IPS-15b (cell line): ENCODE measurements around the gene PHLPP2.
A peak's percentile ranks its signal among the peaks of the same experiment; 100 is the strongest.
"Not testable (repeated sequence)": the region's sequence is repeated elsewhere in the genome, so short reads cannot be mapped to it uniquely, and the experiment has no call there.

Source experiments
- H3K27me3 ChIP-seq: one replicate; pipeline ENCODE4 v1.6.1; 2013; ENCODE audit warnings: low read length; ENCODE audit not compliant: control insufficient read depth, insufficient read depth
- H3K36me3 ChIP-seq: one replicate; pipeline ENCODE4 v1.6.1; 2013; ENCODE audit warnings: low read length; ENCODE audit not compliant: control insufficient read depth, insufficient read depth
- H3K4me1 ChIP-seq: one replicate; pipeline ENCODE4 v1.6.1; 2013; ENCODE audit warnings: mild to moderate bottlenecking, low read length; ENCODE audit not compliant: control insufficient read depth, insufficient read depth
- H3K4me3 ChIP-seq: one replicate; pipeline ENCODE4 v1.5.1; 2013; ENCODE audit warnings: low read depth, low read length
- H3K9ac ChIP-seq: one replicate; pipeline ENCODE4 v1.6.1; 2013; ENCODE audit warnings: low read depth, mild to moderate bottlenecking, low read length
- H3K9me3 ChIP-seq: one replicate; pipeline ENCODE4 v1.6.1; 2013; ENCODE audit warnings: mild to moderate bottlenecking, low read length; ENCODE audit not compliant: control insufficient read depth, insufficient read depth

Gene PHLPP2

GRCh38 chr16:71629278-71630016 lies 95.1 kb downstream of the PHLPP2 start:
- H3K4me3 ChIP-seq, result no peak overlapping the region
- no peak overlapping the region for H3K9ac ChIP-seq
- no peaks in the 10 kb centered on the region for H3K27me3 ChIP-seq
- H3K36me3 ChIP-seq, result peaks cover 4% of the 10 kb centered on the region
- H3K4me1 ChIP-seq, result peaks cover 5% of the 10 kb centered on the region
- H3K9me3 ChIP-seq, result no peaks in the 10 kb centered on the region

DNA sequence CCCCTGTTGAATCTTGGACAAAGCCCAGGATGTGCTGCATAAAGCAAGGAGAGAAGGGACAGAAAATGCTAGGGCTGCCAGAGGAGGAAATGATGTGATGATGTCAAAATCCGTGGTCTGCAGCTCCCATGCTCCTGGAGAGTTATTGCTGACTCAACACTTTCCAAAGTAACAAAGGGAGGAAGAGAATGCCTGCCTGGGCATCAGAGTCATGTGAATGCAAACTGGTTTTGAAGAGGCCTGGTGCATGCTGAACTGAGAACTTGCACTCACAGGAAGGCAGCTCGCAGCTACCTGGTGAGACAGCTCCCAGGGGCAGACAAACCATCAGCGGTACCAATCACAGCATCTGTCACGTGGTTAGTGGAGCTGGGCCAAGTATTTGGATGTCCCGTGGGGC lies 95.7 kb downstream of the PHLPP2 start:
- Histone ChIP-seq H3K27me3 (no peaks in the 10 kb centered on the region), H3K4me1 (peaks cover 5% of the 10 kb centered on the region), H3K4me3 (no peak overlapping the region), H3K9me3 (no peaks in the 10 kb centered on the region), H3K36me3 (peaks cover 4% of the 10 kb centered on the region), H3K9ac (no peak overlapping the region)

DNA sequence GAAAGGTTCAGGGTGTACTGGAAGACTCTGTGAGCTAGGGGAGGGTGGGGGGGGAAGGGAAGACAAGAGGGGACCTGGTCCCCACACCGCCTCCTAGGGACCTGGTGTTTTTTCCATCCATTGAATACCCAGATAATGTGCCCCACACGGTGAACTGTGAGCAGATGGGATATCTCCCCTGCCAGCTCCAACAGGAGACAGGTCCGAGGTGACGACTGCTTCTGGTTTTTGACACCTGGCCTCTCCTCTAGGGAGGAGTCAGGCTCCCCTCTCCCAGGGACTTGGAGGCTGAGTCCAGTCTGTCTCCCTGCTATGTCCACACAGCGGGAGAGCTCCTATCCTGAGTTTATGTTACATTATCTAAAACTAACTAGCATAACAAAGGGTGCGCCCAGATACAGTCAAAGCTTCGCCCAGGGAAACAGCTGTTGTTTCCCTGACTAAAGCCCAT lies 96.7 kb downstream of the PHLPP2 start:
- Histone ChIP-seq H3K36me3 (peaks cover 4% of the 10 kb centered on the region), H3K4me3 (peak overlapping the region; percentile 86), H3K27me3 (no peaks in the 10 kb centered on the region), H3K9me3 (no peaks in the 10 kb centered on the region), H3K9ac (no peak overlapping the region), H3K4me1 (peaks cover 5% of the 10 kb centered on the region)

- peak overlapping the region; percentile 86 for H3K4me3 ChIP-seq
- H3K9ac ChIP-seq, result peak overlapping the region; percentile 81
- no peaks in the 10 kb centered on the region for H3K27me3 ChIP-seq
- H3K36me3 ChIP-seq, result peaks cover 4% of the 10 kb centered on the region
- H3K4me1 ChIP-seq, result peaks cover 5% of the 10 kb centered on the region
- no peaks in the 10 kb centered on the region for H3K9me3 ChIP-seq
These were observed 97.7 kb downstream of the PHLPP2 start for GRCh38 chr16:71626858-71627213.

GRCh38 chr16:71626018-71626857 lies 98.3 kb downstream of the PHLPP2 start, which contains the start of gene MARVELD3:
TSS of gene MARVELD3 (plus strand) at chr16:71626184. CDS start at chr16:71626230, 46 bp downstream.
- H3K9ac ChIP-seq, result peak within 1 kb of the TSS; percentile 81

DNA sequence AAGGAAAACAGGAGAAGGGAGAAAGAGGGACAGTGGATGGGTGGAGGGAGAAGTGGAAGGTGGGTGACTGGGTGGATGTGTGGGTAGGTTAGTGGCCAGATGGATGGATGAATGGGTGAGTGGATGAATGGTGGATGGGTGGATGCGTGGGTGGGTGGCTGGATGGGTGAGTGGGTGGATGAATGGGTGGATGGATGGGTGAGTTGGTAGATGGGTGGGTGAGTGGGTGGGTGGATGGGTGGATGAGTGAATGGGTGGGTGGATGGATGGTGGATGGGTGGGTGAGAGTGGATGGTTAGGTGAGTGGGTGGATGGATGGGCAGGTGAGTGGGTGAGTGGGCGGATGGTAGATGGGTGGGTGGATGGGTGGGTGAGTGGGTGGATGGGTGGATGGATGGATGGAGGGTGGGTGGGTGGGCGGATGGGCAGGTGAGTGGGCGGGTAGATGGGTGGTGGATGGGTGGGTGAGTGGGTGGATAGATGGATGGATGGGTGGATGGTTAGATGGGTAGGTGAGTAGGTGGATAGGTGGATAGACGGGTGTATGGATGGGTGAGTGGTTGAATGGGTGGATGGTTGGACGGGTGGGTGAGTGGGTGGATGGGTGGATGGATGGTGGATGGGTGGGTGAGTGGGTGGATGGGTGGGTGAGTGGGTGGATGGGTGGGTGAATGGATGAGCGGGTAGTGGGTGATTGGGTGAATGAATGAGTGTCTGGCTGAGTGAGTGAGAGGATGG lies 99.2 kb downstream of the PHLPP2 start:
- Histone ChIP-seq H3K9ac (no peak overlapping the region), H3K4me1 (peaks cover 5% of the 10 kb centered on the region), H3K36me3 (peaks cover 4% of the 10 kb centered on the region), H3K9me3 (no peaks in the 10 kb centered on the region), H3K4me3 (peak overlapping the region; percentile 86), H3K27me3 (no peaks in the 10 kb centered on the region)

More at GRCh38 chr16:71626018-71626857, 98.3 kb downstream of the PHLPP2 start, which contains the start of gene MARVELD3:
- Histone ChIP-seq H3K36me3 (peaks cover 4% of the 10 kb centered on the region), H3K9me3 (no peaks in the 10 kb centered on the region), H3K4me3 (peak within 1 kb of the TSS; percentile 86), H3K4me1 (peaks cover 5% of the 10 kb centered on the region), H3K27me3 (no peaks in the 10 kb centered on the region)

DNA sequence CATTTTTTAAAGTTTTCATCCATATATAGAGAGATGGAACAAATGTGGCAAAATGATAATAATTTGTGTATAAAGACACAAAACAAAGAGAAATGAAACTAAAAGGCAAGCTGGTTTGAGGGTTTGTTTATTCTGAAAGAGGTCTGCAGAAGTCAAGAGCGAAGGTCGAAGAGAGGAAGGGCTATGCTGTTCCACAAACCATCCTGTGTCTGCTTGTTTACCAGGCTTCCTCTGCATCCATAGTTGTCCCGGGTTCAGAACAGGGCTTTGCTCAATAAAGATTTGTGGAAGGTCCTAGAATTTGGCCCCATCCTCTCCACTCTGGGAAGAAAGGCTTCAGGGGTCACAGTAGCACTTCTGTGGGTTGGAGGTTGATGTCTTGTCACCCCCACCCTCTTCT lies 100.9 kb downstream of the PHLPP2 start:
- peaks cover under 1% of the 10 kb centered on the region for H3K36me3 ChIP-seq
- H3K4me3 ChIP-seq, result no peak overlapping the region
- no peaks in the 10 kb centered on the region for H3K9me3 ChIP-seq
- peaks cover 2% of the 10 kb centered on the region for H3K4me1 ChIP-seq
- H3K27me3 ChIP-seq, result no peaks in the 10 kb centered on the region
- no peak overlapping the region for H3K9ac ChIP-seq

GRCh38 chr16:71622088-71622487 lies 102.4 kb downstream of the PHLPP2 start:
- H3K9me3 ChIP-seq, result no peaks in the 10 kb centered on the region
- no peak overlapping the region for H3K9ac ChIP-seq
- H3K27me3 ChIP-seq, result no peaks in the 10 kb centered on the region
- H3K4me1 ChIP-seq, result no peaks in the 10 kb centered on the region
- no peak overlapping the region for H3K4me3 ChIP-seq
- H3K36me3 ChIP-seq, result no peaks in the 10 kb centered on the region

DNA sequence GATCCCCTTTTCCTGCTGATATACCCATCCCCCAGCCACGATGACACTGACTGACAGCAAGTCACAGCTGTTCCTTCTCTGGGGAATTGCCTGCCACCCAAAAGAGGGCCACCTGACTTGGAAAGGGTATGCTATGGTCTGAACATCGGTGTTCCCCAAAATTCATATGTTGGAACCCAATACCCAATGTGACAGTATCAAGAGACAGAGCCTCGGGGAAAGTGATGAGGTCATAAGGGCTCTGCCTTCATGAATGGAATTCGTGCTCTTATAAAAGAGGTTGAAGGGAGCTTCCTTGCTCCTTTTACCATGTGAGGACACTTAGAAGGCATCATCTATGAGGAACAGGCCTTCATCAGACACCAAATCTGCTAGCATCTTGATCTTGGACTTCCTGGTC lies 106.1 kb downstream of the PHLPP2 start:
- Histone ChIP-seq H3K4me3 (no peak overlapping the region), H3K27me3 (no peaks in the 10 kb centered on the region), H3K4me1 (no peaks in the 10 kb centered on the region), H3K9ac (no peak overlapping the region), H3K9me3 (no peaks in the 10 kb centered on the region), H3K36me3 (no peaks in the 10 kb centered on the region)

GRCh38 chr16:71614956-71615355 lies 109.5 kb downstream of the PHLPP2 start:
- H3K27me3 ChIP-seq, H3K9ac ChIP-seq, H3K4me1 ChIP-seq, H3K36me3 ChIP-seq, H3K4me3 ChIP-seq, H3K9me3 ChIP-seq: not testable (repeated sequence)

DNA sequence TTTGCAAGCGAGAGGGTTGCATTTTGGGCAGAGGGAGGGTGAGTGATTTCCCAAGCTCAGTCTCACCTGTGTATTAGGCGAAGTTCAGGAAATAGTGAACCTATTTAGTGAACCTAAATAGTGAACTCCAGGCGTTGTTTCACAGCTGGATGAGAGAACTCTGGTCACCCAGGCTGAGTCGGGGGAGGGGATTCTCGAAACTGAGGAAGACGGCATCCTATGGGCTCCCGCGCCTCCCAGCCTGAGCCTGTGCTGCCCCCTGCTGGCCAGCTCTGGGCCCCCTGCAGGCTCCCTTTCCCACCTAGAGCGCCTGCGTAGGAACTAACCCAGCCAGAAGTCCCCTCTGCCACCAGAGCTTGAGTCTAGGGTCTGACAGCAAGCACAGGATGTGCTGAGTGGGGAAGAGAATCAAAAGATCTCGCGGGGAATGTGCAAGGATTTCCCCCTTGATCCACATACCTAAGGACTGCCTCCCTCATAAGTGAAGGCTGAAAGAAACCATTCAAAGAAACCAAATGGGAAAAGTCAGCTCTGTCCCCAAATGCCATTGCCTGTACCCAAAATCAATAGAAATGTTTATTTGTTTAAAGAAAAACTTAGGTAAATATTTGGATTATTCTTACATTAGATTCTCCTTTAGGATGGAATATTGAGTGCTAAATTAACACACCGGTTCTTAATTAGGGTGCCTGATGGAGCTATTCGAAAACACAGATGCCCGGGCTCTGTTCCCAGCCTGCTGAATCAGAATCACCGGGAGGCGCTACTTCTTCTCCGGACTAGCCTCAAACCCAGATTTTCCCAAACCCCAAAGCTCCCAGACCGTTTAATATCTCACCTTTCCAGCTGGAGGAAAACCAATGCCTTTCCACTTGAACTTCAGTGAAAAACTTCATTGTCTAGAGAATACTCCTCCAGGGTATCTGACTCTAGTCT lies 113.3 kb downstream of the PHLPP2 start:
- no peak overlapping the region for H3K4me3 ChIP-seq
- H3K36me3 ChIP-seq, result no peaks in the 10 kb centered on the region
- H3K9me3 ChIP-seq, result no peaks in the 10 kb centered on the region
- H3K9ac ChIP-seq, result no peak overlapping the region
- H3K27me3 ChIP-seq, result no peaks in the 10 kb centered on the region
- no peaks in the 10 kb centered on the region for H3K4me1 ChIP-seq
